Muscle layer of colon (tissue), 2 donors: ENCODE results near the gene APPBP2.

Experiments used
- H3K27ac ChIP-seq: one replicate; pipeline ENCODE4 v1.7.0; 2013; ENCODE audit warnings: low read depth, mild to moderate bottlenecking, low read length, moderate library complexity
- H3K27me3 ChIP-seq, 2 donors: one replicate each; pipeline ENCODE4 v1.7.0; 2013; ENCODE audit warnings: low read length in 2 of 2, mild to moderate bottlenecking in 2 of 2; ENCODE audit not compliant: insufficient read depth in 2 of 2, control insufficient read depth in 1 of 2
- H3K36me3 ChIP-seq: one replicate; pipeline ENCODE4 v1.7.0; 2013; ENCODE audit warnings: mild to moderate bottlenecking, low read length; ENCODE audit not compliant: insufficient read depth
- H3K4me1 ChIP-seq: one replicate; pipeline ENCODE4 v1.7.0; 2013; ENCODE audit warnings: mild to moderate bottlenecking, low read length; ENCODE audit not compliant: insufficient read depth
- H3K4me3 ChIP-seq, 2 donors: one replicate each; pipeline ENCODE4 v1.7.0; 2013; ENCODE audit warnings: low read length in 2 of 2, low read depth in 1 of 2, mild to moderate bottlenecking in 1 of 2, moderate library complexity in 1 of 2
- H3K9ac ChIP-seq: one replicate; pipeline ENCODE4 v1.7.0; 2013; ENCODE audit warnings: low read length
- H3K9me3 ChIP-seq: one replicate; pipeline ENCODE4 v1.7.0; 2013; ENCODE audit warnings: mild to moderate bottlenecking, low read length
- donor health status: abdominal sarcoma.
- donor health status: Adenocarcinoma of cecum.

Gene APPBP2

DNA sequence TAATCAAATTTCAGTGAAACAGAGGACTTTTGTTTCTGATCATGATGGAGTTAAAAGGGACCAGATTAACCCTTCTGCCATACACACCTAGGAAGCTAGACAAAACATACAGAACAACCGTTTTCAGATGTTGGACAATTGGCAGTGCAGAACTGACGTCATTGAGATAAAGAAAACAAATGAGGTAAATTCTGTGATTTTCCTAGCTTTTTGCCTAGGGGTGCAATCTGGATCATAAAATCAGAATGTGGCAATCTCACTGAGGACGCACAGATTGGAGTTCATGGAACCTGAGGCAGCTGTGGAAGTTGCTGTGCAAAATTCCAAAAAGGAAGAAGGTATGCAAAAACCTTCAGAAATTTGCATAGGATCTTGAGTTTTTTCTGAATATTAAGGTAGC, 119.2 kb downstream of the APPBP2 start:
- Histone ChIP-seq H3K4me3 (no peak overlapping the region), H3K9ac (no peak overlapping the region), H3K27me3 (no peaks in the 10 kb centered on the region), H3K36me3 (no peaks in the 10 kb centered on the region), H3K4me1 (no peaks in the 10 kb centered on the region), H3K27ac (no peak overlapping the region), H3K9me3 (no peaks in the 10 kb centered on the region)

DNA sequence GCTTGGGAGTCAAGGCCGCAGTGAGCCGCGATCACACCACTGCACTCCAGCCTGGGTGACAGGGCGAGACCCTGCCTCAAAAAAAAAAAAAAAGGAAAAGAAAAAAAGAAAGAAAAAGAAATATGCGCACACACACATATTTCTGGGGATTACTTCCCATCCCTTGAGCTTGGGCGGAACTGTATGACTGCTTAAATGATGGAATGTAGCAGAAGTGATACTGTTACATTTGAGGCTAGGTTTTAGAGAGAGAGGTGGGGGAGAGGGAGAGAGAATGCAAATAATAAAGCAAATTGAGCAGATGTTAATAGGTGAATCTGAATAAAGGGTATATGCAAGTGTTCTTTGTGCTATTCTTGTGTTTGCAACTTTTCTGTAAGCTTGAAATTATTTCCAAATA, 122.1 kb downstream of the APPBP2 start:
- no peaks in the 10 kb centered on the region for H3K36me3 ChIP-seq
- H3K4me3 ChIP-seq, result no peak overlapping the region
- no peaks in the 10 kb centered on the region for H3K9me3 ChIP-seq
- no peaks in the 10 kb centered on the region for H3K27me3 ChIP-seq
- H3K27ac ChIP-seq, result no peak overlapping the region
- no peaks in the 10 kb centered on the region for H3K4me1 ChIP-seq
- no peak overlapping the region for H3K9ac ChIP-seq

DNA sequence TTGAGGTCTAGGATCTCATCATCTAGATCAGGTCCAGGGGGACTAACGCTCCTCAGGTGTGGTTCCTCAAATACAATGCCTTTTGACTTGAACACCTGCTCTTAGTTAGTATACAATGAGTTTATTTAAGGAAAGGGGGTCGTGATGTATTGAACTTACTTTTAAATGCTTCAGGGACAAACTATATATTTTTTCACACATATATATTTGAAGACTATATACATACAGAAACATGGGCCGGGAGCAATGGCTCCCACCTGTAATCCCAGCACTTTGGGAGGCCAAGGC, 122.6 kb downstream of the APPBP2 start:
- Histone ChIP-seq H3K27me3 (no peaks in the 10 kb centered on the region), H3K4me1 (no peaks in the 10 kb centered on the region), H3K4me3 (no peak overlapping the region), H3K27ac (no peak overlapping the region), H3K9me3 (no peaks in the 10 kb centered on the region), H3K9ac (no peak overlapping the region), H3K36me3 (no peaks in the 10 kb centered on the region)

DNA sequence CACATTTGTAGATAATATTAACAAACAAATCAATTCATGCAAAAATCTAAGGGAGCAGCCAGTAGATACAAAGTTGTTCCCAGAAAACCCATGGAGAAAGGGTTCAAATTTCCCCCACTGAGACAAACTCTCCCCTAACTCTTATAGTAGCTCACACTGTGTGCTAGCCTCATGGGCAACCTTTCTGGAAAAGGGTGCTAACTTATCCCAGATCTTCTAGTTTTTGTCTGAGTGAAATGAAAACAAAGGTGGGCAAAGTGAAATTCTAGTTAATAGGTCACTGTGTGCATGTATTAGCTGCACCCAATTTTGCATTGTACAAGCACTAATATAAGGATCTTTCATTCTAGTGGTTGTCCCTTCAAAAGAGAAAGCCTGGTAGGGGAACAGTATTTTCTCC, 124.2 kb downstream of the APPBP2 start:
- no peaks in the 10 kb centered on the region for H3K27me3 ChIP-seq
- no peak overlapping the region for H3K9ac ChIP-seq
- H3K4me1 ChIP-seq, result no peaks in the 10 kb centered on the region
- H3K9me3 ChIP-seq, result no peaks in the 10 kb centered on the region
- no peak overlapping the region for H3K27ac ChIP-seq
- no peaks in the 10 kb centered on the region for H3K36me3 ChIP-seq
- H3K4me3 ChIP-seq, result no peak overlapping the region

DNA sequence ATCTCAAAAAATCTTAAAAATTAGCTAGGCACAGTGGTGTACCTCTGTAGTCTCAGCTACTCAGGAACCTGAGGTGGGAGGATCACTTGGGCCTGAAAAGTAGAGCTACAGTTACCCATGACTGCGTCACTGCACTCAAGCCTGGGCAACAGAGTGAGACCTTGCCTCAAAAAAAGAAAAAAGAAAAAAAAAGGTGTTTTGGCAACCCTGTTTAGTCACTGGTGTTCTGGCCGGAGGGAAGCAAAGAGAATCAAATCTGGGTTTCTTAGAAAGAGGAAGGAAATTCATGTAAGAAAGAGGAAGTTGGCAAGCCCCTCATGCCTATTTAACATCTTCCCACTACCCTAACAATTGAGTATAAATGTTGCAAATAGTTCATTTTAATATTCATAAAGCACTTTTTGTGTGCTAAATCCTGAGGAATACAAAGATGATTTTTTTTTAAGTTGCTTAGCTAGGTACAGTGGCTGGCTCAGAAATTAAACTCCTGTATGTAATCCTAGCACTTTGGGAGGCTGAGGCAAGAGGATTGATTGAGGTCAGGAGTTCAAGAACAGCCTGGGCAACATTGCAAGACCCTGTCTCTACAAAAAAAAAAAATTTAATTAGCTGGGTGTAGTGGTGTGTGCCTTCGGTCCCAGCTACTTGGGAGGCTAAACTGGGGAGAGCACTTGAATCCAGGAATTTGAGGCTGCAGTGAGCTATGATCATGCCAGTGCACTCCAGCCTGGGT, 127.6 kb downstream of the APPBP2 start:
- Histone ChIP-seq H3K4me3 (no peak overlapping the region), H3K4me1 (no peaks in the 10 kb centered on the region), H3K36me3 (no peaks in the 10 kb centered on the region), H3K27me3 (no peaks in the 10 kb centered on the region), H3K9me3 (no peaks in the 10 kb centered on the region), H3K27ac (no peak overlapping the region), H3K9ac (no peak overlapping the region)

DNA sequence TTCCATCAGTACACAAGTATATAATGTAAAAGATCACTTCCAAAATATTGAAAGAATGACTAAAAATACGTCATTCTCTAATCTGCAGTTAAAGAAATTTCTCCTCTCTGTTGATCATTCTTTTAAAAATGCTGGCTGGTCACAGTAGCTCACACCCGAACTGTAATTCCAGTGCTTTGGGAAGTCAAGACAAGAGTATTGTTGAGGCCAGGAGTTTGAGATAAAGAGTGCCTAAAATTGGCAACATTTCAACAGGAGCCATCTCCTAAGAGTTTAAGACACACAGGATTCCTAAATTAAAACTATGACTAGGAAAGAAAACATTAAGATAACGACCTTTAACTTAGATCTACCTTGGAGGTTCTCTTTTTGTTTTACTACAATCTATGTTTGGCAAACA, 129.6 kb downstream of the APPBP2 start:
- no peaks in the 10 kb centered on the region for H3K36me3 ChIP-seq
- H3K9me3 ChIP-seq, result no peaks in the 10 kb centered on the region
- no peak overlapping the region for H3K9ac ChIP-seq
- no peak overlapping the region for H3K4me3 ChIP-seq
- H3K27ac ChIP-seq, result no peak overlapping the region
- no peaks in the 10 kb centered on the region for H3K4me1 ChIP-seq
- no peaks in the 10 kb centered on the region for H3K27me3 ChIP-seq

DNA sequence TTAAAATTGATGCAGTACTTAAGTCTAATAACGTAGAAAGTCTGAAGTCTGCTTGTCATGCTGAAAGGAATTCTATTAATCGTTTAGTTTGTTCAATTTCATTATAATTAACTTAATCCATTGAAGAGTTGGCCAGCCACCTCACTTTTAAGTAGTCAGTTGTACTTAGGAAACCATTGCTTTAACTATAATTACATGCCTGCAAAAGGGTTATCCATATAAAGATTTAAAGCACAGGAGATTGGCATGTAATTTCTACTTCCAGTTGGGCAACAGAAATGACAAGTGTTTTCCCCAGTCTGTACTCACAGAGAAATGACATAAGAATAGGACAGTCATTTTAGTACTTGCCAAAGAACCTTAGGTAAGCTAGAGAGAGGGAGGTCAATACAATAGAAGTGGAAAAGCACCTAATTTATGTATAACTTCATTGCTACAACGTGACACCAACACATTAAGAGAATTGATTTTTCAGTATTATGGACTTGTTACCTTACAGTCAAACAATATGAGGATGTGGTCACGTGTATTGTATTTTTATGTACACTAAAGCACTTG, 130.5 kb downstream of the APPBP2 start:
- Histone ChIP-seq H3K27ac (no peak overlapping the region), H3K9ac (no peak overlapping the region), H3K9me3 (no peaks in the 10 kb centered on the region), H3K36me3 (no peaks in the 10 kb centered on the region), H3K4me1 (peaks cover 4% of the 10 kb centered on the region), H3K4me3 (no peak overlapping the region), H3K27me3 (no peaks in the 10 kb centered on the region)

DNA sequence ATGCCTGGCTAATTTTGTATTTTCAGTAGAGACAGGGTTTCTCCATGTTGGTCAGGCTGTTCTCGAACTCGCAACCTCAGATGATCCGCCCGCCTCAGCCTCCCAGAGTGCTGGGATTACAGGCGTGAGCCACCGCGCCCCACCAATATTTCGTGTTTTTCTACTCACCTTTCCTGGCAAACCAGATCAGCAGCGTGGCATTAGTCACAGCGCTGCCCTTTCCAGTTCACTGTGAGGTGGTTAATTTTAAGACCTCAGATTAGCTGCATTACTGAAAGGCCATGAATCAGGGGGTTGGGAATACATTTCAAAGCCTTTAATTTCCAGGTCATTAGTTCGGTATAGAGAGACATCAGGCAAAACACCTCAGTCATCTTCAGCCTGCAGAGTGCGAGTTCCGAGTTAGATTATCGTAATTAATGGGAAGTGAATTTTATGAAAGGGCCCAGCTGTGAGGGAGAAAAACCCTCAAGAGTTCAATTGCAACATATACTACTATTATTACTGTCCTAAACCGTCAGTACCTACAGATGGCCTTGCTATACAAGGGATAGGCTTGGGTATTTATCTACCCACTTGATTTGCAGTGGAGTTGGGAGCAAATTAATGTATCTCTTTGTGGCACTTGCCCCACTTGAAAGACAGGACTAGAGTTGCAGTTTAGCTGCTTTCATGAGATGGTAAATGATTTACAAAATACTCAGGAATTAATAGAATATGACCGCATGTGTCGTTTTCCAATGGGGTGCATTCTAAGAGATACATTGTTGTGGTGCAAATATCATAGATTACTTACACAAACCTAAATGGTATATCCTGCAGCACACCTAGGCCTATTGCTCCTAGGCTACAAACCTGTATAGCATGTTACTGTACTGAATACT, 132.0 kb downstream of the APPBP2 start:
- H3K4me1 ChIP-seq, result peaks cover 12% of the 10 kb centered on the region
- no peak overlapping the region for H3K27ac ChIP-seq

More for the DNA sequence above, 132.0 kb downstream of the APPBP2 start:
- Histone ChIP-seq H3K36me3 (no peaks in the 10 kb centered on the region), H3K9me3 (no peaks in the 10 kb centered on the region), H3K4me3 (no peak overlapping the region), H3K27me3 (no peaks in the 10 kb centered on the region), H3K9ac (no peak overlapping the region)
